Stimulated activated CD8-positive, alpha-beta memory T cell treated with anti-CD3 and anti-CD28 coated beads, Interleukin-7, amount 100 ng/mL, for 24 hours (primary cell): ENCODE results near the gene MFAP3L.
A peak's percentile ranks its signal among the peaks of the same experiment; 100 is the strongest.
"Not testable (repeated sequence)": the region's sequence is repeated elsewhere in the genome, so short reads cannot be mapped to it uniquely, and the experiment has no call there.

Experiments
- DNase-seq: peaks from one replicate; pipeline ENCODE4 v3.0.0-alpha.2; 2020; ENCODE audit warnings: low read depth

Gene MFAP3L

GRCh38 chr4:170026253-170027021 is at the start of gene MFAP3L:
MFAP3L (minus strand) TSS chr4:170026395; CDS start chr4:170005877, 20,518 bp downstream.
- peak; percentile 47 for DNase-seq

GRCh38 chr4:170071196-170071595 is 45.0 kb upstream of the MFAP3L start:
- no peak for DNase-seq

GRCh38 chr4:170068438-170069128 is 42.4 kb upstream of the MFAP3L start:
- no peak for DNase-seq

- no peak for DNase-seq
Observed at GRCh38 chr4:170059421-170059820, 33.2 kb upstream of the MFAP3L start.

GRCh38 chr4:170058826-170059225 is 32.6 kb upstream of the MFAP3L start:
- no peak for DNase-seq

GRCh38 chr4:170057866-170058265 is 31.7 kb upstream of the MFAP3L start:
- DNase-seq = no peak

- no peak for DNase-seq
Observed at GRCh38 chr4:170052919-170053318, 26.7 kb upstream of the MFAP3L start.

- no peak for DNase-seq
Observed at GRCh38 chr4:170051402-170051801, 25.2 kb upstream of the MFAP3L start.

- no peak for DNase-seq
Observed at GRCh38 chr4:170049766-170050165, 23.6 kb upstream of the MFAP3L start.

- no peak for DNase-seq
Observed at GRCh38 chr4:170047771-170048354, 21.7 kb upstream of the MFAP3L start.

- DNase-seq = not testable (repeated sequence)
Observed at GRCh38 chr4:170046156-170046555, 20.0 kb upstream of the MFAP3L start.

GRCh38 chr4:170040031-170040680 is 14.0 kb upstream of the MFAP3L start:
- DNase-seq = no peak

GRCh38 chr4:170038769-170039168 is 12.6 kb upstream of the MFAP3L start:
- DNase-seq = no peak

GRCh38 chr4:170038232-170038631 is 12.0 kb upstream of the MFAP3L start:
- no peak for DNase-seq

GRCh38 chr4:170037481-170037880 is 11.3 kb upstream of the MFAP3L start:
- DNase-seq = no peak

GRCh38 chr4:170035845-170036244 is 9.7 kb upstream of the MFAP3L start:
- no peak for DNase-seq

- no peak for DNase-seq
Observed at GRCh38 chr4:170035231-170035630, 9.0 kb upstream of the MFAP3L start.

GRCh38 chr4:170033999-170034398 is 7.8 kb upstream of the MFAP3L start:
- no peak for DNase-seq

GRCh38 chr4:170030121-170030520 is 3.9 kb upstream of the MFAP3L start:
- no peak for DNase-seq

- DNase-seq = peak; percentile 85
Observed at GRCh38 chr4:170027181-170027829, 1.1 kb upstream of the MFAP3L start.

- DNase-seq = no peak
Observed at GRCh38 chr4:170025523-170026252, 507 bp downstream of the MFAP3L start.
